Measurements from ENCODE around the gene PTDSS2. TPM values are rescaled to one million over a fixed set of nuclear protein-coding genes. Genes with fewer than 3 reads are reported as not detected.
A peak's percentile ranks its signal among the peaks of the same experiment; 100 is the strongest.

PTDSS2 gene
- total RNA-seq, 1 donor from 2014 or later = 32.9 TPM

DNA sequence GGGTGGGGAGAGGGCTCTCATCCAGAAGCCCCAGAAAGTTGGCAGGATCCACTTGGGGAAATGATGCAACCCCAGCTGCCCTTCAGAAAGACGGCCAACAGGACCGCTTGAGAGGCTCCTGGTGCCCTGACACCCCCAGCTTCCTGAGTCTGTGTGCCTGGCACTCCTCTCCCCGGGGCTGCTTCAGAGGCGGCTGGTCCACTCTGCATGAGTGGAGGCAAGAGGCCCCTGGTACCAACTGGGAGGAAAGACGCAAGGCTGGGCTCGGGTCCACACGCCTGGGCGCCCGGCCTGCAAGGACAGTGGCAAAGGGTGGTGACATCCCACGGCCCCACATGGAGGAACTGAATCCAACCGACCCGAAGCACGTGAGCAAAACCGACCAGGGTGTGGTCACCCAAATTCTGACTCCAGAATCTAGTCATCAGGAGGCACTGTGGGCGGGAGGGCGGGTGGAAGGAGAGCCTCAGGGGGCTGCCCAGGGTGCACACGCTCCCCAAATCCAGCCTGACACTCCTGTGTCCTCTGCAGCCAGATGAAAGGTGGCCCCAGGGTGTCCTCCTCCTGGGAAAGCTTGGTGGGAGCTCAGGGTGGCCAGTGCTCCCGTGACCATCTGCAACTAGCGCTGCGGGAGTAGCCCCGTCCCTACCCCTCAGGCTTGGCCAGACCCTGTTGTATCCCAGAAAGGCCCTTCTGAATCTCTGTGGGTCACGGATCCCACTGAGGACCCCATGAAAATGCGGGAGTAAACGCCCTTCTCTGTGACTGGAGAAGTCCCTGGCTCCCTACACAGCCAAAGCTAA lies 53.3 kb downstream of the PTDSS2 start:
- peak overlapping the region; percentile 100 for H3K27ac ChIP-seq
- peaks cover 53% of the 10 kb centered on the region for H3K4me1 ChIP-seq
- H3K27me3 ChIP-seq (ENCODE audit: low read depth) = no peaks in the 10 kb centered on the region
- DNase-seq = peak; percentile 86
- peak overlapping the region; percentile 82 for H3K4me3 ChIP-seq
- H3K9me3 ChIP-seq = no peaks in the 10 kb centered on the region
- ATAC-seq = no peak
- TF ChIP-seq, protein P1, sequence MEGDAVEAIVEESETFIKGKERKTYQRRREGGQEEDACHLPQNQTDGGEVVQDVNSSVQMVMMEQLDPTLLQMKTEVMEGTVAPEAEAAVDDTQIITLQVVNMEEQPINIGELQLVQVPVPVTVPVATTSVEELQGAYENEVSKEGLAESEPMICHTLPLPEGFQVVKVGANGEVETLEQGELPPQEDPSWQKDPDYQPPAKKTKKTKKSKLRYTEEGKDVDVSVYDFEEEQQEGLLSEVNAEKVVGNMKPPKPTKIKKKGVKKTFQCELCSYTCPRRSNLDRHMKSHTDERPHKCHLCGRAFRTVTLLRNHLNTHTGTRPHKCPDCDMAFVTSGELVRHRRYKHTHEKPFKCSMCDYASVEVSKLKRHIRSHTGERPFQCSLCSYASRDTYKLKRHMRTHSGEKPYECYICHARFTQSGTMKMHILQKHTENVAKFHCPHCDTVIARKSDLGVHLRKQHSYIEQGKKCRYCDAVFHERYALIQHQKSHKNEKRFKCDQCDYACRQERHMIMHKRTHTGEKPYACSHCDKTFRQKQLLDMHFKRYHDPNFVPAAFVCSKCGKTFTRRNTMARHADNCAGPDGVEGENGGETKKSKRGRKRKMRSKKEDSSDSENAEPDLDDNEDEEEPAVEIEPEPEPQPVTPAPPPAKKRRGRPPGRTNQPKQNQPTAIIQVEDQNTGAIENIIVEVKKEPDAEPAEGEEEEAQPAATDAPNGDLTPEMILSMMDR (IDR thresholded peaks at IDR 0.05) = no peak
- intact Hi-C loops (cut with DNase I) = no loop called here
- peaks cover 37% of the 10 kb centered on the region for H3K36me3 ChIP-seq

DNA sequence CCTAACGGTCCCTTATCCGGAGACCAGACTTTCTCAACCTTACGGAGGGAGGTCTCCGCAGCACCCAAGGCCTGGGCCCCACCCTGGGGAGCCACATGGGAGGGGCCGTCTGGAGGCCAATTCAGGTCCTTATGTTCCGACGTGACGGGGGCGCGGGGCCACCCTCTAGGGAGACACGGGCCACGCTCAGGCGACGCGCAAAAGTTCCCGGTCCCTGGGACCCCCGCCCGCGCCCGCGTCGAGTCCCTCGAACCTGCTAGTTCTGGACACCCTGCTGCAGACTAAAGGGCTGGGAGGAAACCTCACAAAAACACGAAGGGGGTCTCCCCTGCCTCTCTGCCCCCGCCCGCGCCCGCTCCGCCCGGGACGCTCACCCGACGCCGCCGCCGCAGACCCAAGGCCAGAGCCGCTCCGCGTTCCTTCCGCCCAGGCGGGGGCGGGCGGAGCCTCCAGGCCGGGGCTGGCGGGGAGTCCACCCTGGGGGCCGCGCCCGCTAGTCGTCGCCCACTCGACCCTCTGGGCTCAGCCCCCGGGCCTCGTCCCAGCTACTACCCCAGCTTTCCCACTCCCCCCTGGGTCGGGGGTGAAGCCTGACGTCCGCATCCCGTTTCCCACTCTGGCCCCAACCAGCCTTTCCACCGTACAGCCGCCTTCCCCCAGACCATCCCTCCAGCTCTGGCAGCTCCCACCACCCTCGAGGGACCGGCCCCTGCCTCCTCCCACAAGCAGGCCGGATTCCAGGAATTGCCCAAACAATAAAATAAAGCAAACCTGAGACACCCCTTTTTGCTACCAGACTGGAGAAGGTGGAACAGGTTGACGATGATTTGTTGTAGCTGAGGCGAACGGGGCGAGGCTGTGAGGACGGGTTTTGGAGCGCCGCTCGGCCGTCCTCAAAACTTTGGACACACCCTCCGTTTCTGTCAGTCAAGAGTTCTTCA lies 54.2 kb downstream of the PTDSS2 start:
- no peak for ATAC-seq
- H3K36me3 ChIP-seq = peaks cover 37% of the 10 kb centered on the region
- H3K4me1 ChIP-seq = peaks cover 53% of the 10 kb centered on the region
- DNase-seq = peak; percentile 72
- intact Hi-C loops (cut with DNase I) = no loop called here
- H3K27ac ChIP-seq = peak overlapping the region; percentile 100
- no peaks in the 10 kb centered on the region for H3K27me3 ChIP-seq (ENCODE audit: low read depth)
- TF ChIP-seq, protein P1 (IDR thresholded peaks at IDR 0.05) = no peak
- H3K4me3 ChIP-seq = peak overlapping the region; percentile 82
- no peaks in the 10 kb centered on the region for H3K9me3 ChIP-seq

DNA sequence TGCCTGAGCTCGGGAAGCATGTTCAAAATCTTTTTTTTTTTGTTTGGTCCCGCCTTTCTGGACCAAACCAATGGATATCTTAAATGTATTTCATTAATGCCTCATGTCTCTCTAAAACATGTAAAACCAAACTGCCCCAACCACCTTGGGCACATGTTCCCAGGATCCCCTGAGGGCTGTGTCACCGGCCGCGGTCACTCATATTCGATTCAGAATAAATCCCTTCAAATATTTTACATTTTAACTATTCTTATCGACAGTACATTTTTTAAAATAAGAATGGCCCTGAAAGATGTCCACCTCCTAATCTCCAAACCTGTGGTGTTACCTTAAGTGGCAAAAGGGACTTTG lies 54.9 kb downstream of the PTDSS2 start:
- H3K4me3 ChIP-seq = peak overlapping the region; percentile 82
- peak overlapping the region; percentile 100 for H3K27ac ChIP-seq
- intact Hi-C loops (cut with DNase I) = no loop called here
- peaks cover 53% of the 10 kb centered on the region for H3K4me1 ChIP-seq
- H3K9me3 ChIP-seq = no peaks in the 10 kb centered on the region
- ATAC-seq = no peak
- TF ChIP-seq, protein P1 (IDR thresholded peaks at IDR 0.05) = no peak
- no peak for DNase-seq
- peaks cover 34% of the 10 kb centered on the region for H3K36me3 ChIP-seq
- no peaks in the 10 kb centered on the region for H3K27me3 ChIP-seq (ENCODE audit: low read depth)

DNA sequence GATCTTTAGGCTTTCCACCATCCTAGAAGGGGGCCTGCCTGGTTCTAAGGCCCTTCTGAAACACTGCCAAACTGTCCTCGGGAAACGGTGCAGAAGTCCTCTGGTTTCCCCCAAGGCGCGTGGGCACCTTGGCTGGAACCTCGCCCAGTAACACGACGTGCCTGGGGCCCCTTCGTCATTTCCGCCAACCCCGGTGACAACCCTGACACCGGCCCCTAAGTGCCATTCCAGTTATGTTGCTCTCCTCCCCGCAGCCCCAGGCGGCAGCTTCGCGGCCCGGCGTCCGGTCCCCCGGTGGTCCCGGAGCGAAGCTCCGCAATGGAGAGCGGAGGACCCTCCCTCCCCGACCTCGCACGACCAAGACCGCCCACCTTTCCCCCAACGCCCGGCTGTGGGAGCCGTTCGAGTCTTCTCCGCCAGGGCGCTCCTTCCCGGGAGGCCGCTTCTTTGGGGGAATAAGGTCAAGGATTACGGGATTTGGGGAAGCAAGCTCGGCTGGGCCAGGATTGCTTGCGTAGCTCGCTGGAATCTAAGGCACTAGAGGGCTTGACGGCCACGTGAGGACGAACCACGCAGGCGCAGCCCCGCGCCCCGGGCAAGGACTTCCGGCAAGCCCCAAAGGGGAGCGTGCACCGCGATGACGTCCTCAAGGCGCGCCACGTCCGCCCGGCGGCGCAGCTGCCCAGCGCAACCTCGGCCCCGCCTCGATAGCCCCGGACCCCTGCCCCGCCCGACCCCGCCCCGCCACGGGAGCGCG lies 56.3 kb downstream of the PTDSS2 start:
- no peaks in the 10 kb centered on the region for H3K9me3 ChIP-seq
- ATAC-seq (peak; percentile 90 to 93), DNase-seq (peak; percentile 99)
- H3K4me3 ChIP-seq = peak overlapping the region; percentile 82
- intact Hi-C loops (cut with DNase I) = no loop called here
- TF ChIP-seq, protein P1 (IDR thresholded peaks at IDR 0.05) = no peak
- no peaks in the 10 kb centered on the region for H3K27me3 ChIP-seq (ENCODE audit: low read depth)
- H3K27ac ChIP-seq = peak overlapping the region; percentile 100
- H3K4me1 ChIP-seq = peaks cover 53% of the 10 kb centered on the region
- peaks cover 29% of the 10 kb centered on the region for H3K36me3 ChIP-seq

Measured in lower lobe of right lung (tissue), 2 donors.